ENCODE results near the gene PGC.

GRCh38 chr6:41736800-41737555 is 10.2 kb downstream of the PGC start:
- TF ChIP-seq CTCF (IDR thresholded peaks at IDR 0.05), result no peak
- TF ChIP-seq POLR2A (IDR thresholded peaks at IDR 0.05), result no peak

Measured in Peyer's patch (tissue), 4 donors.